Calu3 (cell line): ENCODE data around the gene LIMS4. TPM values are rescaled to one million over a fixed set of nuclear protein-coding genes. Genes with fewer than 3 reads are reported as not detected.
"Not testable (repeated sequence)": the region's sequence is repeated elsewhere in the genome, so short reads cannot be mapped to it uniquely, and the experiment has no call there.

Experiments
- BruUV-seq: library from RNA; stranded (reverse); fragments of 400-500 nt; replicated peaks from 2 replicates; lab custom pipeline; 2021; lab: Mats Ljungman, UMichigan
- CTCF ChIA-PET: fragments of 300-600 bp; sonication (Branson Sonifier 250); formaldehyde crosslinking; loops from one replicate; lab custom pipeline; 2022; ENCODE audit warnings: antibody characterized with exemption; lab: Charles Lee
- DNase-seq: peaks from one replicate; pipeline ENCODE4 v3.0.0; 2022
- H3K27ac Mint-ChIP-seq: one replicate; pipeline ENCODE4 v1.8.0; 2022; ENCODE audit warnings: mixed read lengths; ENCODE audit not compliant: unreplicated experiment
- H3K27me3 Mint-ChIP-seq: one replicate; pipeline ENCODE4 v1.8.0; 2022; ENCODE audit warnings: mixed read lengths; ENCODE audit not compliant: unreplicated experiment
- H3K36me3 Mint-ChIP-seq: one replicate; pipeline ENCODE4 v1.8.0; 2022; ENCODE audit warnings: mild to moderate bottlenecking, moderate library complexity, mixed read lengths; ENCODE audit not compliant: insufficient read depth, unreplicated experiment
- H3K4me1 Mint-ChIP-seq: one replicate; pipeline ENCODE4 v1.8.0; 2022; ENCODE audit warnings: mild to moderate bottlenecking, low read depth, mixed read lengths; ENCODE audit not compliant: unreplicated experiment
- H3K4me3 Mint-ChIP-seq: one replicate; pipeline ENCODE4 v1.8.0; 2022; ENCODE audit warnings: mild to moderate bottlenecking, low read depth, moderate library complexity, mixed read lengths; ENCODE audit not compliant: unreplicated experiment
- H3K9me3 Mint-ChIP-seq: one replicate; pipeline ENCODE4 v1.8.0; 2022; ENCODE audit warnings: low read depth, mixed read lengths; ENCODE audit not compliant: unreplicated experiment
- intact Hi-C: fragments of 100-400 bp; cut with micrococcal nuclease; formaldehyde crosslinking; loops from one replicate; pipeline ENCODE4 v1.10.0; 2022; ENCODE audit not compliant: unreplicated experiment
- total RNA-seq: library from RNA; stranded (reverse); gene quantifications from 2 replicates; pipeline ENCODE4 v1.2.3, GENCODE V29; 2022

The LIMS4 gene
- total RNA-seq, 1 experiment from 2014 or later = not detected

GRCh38 chr2:110476952-110477351, 4.3 kb upstream of the LIMS4 start:
- H3K4me3 Mint-ChIP-seq, H3K36me3 Mint-ChIP-seq, H3K27ac Mint-ChIP-seq, intact Hi-C loops, H3K9me3 Mint-ChIP-seq, BruUV-seq, H3K27me3 Mint-ChIP-seq, H3K4me1 Mint-ChIP-seq, CTCF ChIA-PET, DNase-seq: not testable (repeated sequence)

- CTCF ChIA-PET, H3K4me3 Mint-ChIP-seq, H3K4me1 Mint-ChIP-seq, BruUV-seq, H3K36me3 Mint-ChIP-seq, DNase-seq, H3K27ac Mint-ChIP-seq, intact Hi-C loops, H3K9me3 Mint-ChIP-seq, H3K27me3 Mint-ChIP-seq: not testable (repeated sequence)
Measured at GRCh38 chr2:110475627-110476359, 3.2 kb upstream of the LIMS4 start.

- H3K27me3 Mint-ChIP-seq, CTCF ChIA-PET, BruUV-seq, intact Hi-C loops, DNase-seq, H3K4me3 Mint-ChIP-seq, H3K36me3 Mint-ChIP-seq, H3K9me3 Mint-ChIP-seq, H3K27ac Mint-ChIP-seq, H3K4me1 Mint-ChIP-seq: not testable (repeated sequence)
Measured at GRCh38 chr2:110474898-110475297, 2.3 kb upstream of the LIMS4 start.

DNA sequence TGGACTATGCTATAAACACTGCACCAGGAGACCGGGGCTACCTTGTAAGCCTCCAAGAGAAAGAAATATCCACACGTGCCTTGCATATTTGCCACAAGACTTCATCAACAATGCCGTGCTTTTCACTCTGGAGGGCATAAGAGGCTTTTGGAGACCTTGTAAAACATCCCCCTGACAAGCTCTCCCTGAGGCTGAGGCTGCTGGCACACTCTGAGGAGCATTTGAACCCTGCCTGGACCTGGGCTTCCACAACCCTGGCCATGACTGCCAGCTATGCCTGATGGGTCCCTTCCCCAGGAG, 393 bp upstream of the LIMS4 start:
- H3K27ac Mint-ChIP-seq, H3K27me3 Mint-ChIP-seq, H3K36me3 Mint-ChIP-seq, H3K9me3 Mint-ChIP-seq, H3K4me3 Mint-ChIP-seq, CTCF ChIA-PET, H3K4me1 Mint-ChIP-seq, intact Hi-C loops, BruUV-seq, DNase-seq: not testable (repeated sequence)

DNA sequence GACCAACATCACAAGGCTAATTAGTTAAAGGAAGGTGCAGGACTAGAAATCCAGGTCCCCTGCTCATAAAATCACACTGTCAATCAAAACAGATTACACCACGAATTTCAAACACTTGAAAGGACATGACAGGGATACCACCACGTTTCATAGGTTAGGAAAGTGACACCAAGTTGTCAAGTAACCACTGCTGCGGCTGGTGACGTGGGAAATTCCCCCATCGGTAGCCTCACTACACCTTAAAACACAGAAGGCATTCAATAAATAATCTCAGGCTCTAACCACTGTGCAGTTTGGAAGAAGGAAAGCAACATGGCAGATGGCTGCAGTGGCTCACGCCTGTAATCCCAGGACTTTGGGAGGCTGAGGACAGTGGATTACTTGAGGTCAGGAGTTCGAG, 3.7 kb downstream of the LIMS4 start:
- H3K27ac Mint-ChIP-seq, H3K27me3 Mint-ChIP-seq, intact Hi-C loops, DNase-seq, BruUV-seq, H3K36me3 Mint-ChIP-seq, CTCF ChIA-PET, H3K4me3 Mint-ChIP-seq, H3K9me3 Mint-ChIP-seq, H3K4me1 Mint-ChIP-seq: not testable (repeated sequence)

GRCh38 chr2:110465312-110465711, 7.3 kb downstream of the LIMS4 start:
- intact Hi-C loops, H3K27ac Mint-ChIP-seq, H3K36me3 Mint-ChIP-seq, H3K4me1 Mint-ChIP-seq, H3K4me3 Mint-ChIP-seq, DNase-seq, H3K9me3 Mint-ChIP-seq, CTCF ChIA-PET, H3K27me3 Mint-ChIP-seq, BruUV-seq: not testable (repeated sequence)

GRCh38 chr2:110462458-110462857, 10.2 kb downstream of the LIMS4 start:
- CTCF ChIA-PET, H3K36me3 Mint-ChIP-seq, H3K4me3 Mint-ChIP-seq, intact Hi-C loops, H3K4me1 Mint-ChIP-seq, BruUV-seq, H3K9me3 Mint-ChIP-seq, H3K27ac Mint-ChIP-seq, DNase-seq, H3K27me3 Mint-ChIP-seq: not testable (repeated sequence)

DNA sequence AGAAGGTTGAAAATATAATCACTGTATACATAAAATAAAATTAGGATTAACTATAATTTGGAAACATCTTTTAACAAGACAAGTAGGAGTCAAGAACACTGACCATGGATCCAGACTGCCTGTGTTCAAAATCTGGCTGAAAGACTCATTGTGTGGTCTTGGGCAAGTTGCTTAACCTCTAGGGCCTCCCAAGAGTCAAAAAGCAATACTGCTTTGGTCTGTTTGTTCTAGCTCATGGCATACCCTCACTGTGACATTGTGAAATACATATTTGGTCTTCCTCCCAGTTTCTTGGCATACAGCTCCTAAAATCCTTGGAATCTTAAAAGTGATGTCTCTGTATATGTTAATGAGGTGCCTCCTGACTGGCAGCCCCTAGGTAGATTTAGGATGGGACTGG, 12.3 kb downstream of the LIMS4 start:
- DNase-seq, intact Hi-C loops, H3K9me3 Mint-ChIP-seq, CTCF ChIA-PET, H3K36me3 Mint-ChIP-seq, H3K27ac Mint-ChIP-seq, BruUV-seq, H3K4me1 Mint-ChIP-seq, H3K27me3 Mint-ChIP-seq, H3K4me3 Mint-ChIP-seq: not testable (repeated sequence)

DNA sequence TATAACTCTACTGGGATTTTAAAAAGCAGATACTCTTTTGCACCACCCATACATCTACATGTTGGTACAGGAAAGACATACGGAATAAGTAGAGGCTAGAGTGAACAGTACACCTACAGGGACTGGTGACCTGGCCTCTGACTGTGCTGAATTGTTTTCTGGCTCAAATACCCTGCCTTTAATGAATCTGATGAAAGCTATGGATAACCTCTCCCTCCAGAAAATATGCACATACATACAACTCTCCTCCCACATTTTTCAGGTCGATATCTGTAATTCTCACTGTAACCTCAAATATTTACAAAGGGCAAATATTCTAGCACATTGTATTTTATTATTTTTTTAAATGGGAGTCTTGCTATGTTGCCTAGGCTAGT, 15.4 kb downstream of the LIMS4 start:
- DNase-seq, BruUV-seq, H3K4me3 Mint-ChIP-seq, H3K27ac Mint-ChIP-seq, CTCF ChIA-PET, H3K9me3 Mint-ChIP-seq, intact Hi-C loops, H3K36me3 Mint-ChIP-seq, H3K4me1 Mint-ChIP-seq, H3K27me3 Mint-ChIP-seq: not testable (repeated sequence)

- H3K4me1 Mint-ChIP-seq, H3K27ac Mint-ChIP-seq, H3K36me3 Mint-ChIP-seq, H3K27me3 Mint-ChIP-seq, DNase-seq, BruUV-seq, H3K9me3 Mint-ChIP-seq, CTCF ChIA-PET, intact Hi-C loops, H3K4me3 Mint-ChIP-seq: not testable (repeated sequence)
Measured at GRCh38 chr2:110456291-110457213, 16.1 kb downstream of the LIMS4 start.
